GM10266 (cell line): Measurements from ENCODE around the gene PRMT5.
"Not testable (repeated sequence)": the region's sequence is repeated elsewhere in the genome, so short reads cannot be mapped to it uniquely, and the experiment has no call there.

Experiments
- DNase-seq: peaks from one replicate; pipeline ENCODE4 v3.0.0; 2012; ENCODE audit errors: extremely low spot score
- TF ChIP-seq, protein P1 (sequence below): IDR thresholded peaks from 2 replicates; pipeline ENCODE4 v1.5.1; 2012; ENCODE audit warnings: mild to moderate bottlenecking, low read depth; ENCODE audit not compliant: control insufficient read depth, insufficient read depth; ENCODE audit errors: missing control alignments

PRMT5 gene

DNA sequence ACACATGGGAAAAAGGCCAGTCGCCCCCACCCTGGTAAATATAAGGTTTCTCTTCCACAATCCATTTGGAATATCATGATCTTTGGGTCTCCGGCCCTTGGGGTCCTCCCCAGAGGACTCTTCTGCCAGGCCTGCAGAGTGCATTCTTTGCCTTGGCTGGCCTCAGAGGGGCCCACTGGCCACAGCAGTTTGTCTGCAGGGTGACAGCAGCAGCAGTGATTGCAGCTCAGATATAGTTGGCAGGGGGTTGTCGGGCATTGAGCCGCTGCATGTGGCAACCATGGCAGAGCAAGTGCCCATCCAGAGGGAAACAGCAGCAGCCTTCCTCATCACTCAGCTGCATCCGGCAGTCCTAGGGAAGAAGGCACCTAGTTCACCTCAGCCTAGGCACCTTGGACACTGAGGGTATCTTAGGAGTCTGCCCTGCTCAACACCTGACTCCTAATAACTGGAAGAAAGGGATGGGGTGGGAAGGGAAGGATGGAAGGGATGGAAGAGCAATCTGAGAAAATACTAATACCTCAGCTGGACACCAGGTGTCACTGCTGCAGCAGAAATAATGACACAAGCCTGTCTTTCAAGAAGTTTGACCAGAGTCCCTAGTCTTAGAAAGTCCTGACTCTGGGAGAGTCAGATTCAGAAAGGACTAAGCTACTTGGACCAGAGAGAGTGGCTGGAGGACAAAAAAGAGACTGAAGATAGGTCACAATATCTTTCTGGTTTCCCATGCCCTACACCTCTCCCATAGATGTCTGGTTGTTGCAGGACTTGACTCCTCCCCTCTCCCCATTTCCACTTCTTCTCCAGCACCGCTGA is 44.2 kb upstream of the PRMT5 start:
- peak; percentile 61 for DNase-seq
- TF ChIP-seq, protein P1, sequence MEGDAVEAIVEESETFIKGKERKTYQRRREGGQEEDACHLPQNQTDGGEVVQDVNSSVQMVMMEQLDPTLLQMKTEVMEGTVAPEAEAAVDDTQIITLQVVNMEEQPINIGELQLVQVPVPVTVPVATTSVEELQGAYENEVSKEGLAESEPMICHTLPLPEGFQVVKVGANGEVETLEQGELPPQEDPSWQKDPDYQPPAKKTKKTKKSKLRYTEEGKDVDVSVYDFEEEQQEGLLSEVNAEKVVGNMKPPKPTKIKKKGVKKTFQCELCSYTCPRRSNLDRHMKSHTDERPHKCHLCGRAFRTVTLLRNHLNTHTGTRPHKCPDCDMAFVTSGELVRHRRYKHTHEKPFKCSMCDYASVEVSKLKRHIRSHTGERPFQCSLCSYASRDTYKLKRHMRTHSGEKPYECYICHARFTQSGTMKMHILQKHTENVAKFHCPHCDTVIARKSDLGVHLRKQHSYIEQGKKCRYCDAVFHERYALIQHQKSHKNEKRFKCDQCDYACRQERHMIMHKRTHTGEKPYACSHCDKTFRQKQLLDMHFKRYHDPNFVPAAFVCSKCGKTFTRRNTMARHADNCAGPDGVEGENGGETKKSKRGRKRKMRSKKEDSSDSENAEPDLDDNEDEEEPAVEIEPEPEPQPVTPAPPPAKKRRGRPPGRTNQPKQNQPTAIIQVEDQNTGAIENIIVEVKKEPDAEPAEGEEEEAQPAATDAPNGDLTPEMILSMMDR = peak; percentile 80

DNA sequence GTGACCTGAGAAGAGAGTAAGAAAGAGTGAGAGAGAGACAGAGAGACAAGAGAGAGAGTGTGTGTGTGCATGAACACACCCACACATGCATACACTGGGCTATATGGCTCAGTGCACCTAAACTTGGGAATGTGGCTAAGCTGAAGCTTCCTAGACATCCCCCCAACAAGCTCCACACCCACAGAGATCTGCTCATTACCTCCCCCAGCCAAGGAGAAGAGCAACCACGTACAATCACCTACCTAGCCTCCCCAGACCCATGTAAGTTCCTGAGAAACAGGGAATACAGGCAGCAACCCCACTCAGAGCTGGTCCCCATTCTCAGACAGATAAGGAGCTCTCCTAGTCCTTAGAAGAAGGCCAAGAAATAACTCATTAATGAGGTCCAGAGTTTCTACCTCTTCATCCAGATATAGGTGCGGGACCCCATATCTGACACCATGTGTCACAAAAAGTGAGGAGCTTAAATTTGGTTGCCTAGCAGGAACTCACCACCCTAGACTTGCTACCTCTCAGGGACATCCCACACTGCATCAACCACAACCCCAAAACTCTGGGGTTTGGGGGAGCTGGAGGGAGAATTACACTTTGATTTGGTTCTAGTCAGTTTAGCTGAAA is 43.2 kb upstream of the PRMT5 start:
- TF ChIP-seq, protein P1 = no peak
- DNase-seq = no peak

DNA sequence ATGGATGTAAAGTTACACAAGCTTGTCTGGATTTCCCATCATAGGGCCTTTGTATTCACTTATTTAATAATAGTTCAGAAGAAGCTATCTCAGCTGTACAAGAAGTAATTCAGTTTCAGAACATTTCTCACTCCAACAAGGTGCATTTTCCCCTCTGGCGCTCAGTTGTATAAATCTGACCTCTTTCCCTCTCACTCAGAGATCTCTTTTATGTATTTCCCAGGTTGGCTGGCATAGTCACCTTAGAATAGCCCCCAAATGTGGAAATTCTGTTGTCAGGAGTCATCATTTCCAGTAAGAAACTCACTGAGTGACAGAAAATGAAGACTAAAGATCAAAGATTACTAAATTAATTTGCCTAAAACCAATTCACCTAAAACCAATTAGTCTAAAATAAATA is 42.0 kb upstream of the PRMT5 start:
- no peak for DNase-seq
- TF ChIP-seq, protein P1 = no peak

DNA sequence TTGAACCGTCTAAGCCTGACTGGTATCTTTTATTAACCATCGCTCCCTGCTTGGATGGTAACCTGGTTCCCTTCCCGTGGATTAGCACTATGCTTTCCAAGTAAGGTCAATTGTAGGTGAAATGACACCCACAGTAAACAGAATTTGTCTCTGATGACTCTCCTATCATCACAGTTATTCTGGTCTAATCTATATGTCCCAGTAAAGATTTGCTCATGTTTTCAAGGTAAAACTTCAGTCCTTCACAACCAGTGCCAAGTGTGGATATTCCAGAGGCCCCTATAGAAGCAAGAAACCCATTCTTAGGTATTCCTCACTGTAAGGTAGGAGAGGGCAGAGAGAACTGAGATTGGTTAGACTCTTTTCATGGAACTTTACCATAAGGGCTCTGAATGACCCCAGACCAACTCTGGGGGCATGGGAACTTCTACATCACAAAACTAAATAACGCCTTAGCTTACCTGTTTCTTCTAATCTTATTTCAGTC is 37.6 kb upstream of the PRMT5 start:
- TF ChIP-seq, protein P1 = no peak
- no peak for DNase-seq

DNA sequence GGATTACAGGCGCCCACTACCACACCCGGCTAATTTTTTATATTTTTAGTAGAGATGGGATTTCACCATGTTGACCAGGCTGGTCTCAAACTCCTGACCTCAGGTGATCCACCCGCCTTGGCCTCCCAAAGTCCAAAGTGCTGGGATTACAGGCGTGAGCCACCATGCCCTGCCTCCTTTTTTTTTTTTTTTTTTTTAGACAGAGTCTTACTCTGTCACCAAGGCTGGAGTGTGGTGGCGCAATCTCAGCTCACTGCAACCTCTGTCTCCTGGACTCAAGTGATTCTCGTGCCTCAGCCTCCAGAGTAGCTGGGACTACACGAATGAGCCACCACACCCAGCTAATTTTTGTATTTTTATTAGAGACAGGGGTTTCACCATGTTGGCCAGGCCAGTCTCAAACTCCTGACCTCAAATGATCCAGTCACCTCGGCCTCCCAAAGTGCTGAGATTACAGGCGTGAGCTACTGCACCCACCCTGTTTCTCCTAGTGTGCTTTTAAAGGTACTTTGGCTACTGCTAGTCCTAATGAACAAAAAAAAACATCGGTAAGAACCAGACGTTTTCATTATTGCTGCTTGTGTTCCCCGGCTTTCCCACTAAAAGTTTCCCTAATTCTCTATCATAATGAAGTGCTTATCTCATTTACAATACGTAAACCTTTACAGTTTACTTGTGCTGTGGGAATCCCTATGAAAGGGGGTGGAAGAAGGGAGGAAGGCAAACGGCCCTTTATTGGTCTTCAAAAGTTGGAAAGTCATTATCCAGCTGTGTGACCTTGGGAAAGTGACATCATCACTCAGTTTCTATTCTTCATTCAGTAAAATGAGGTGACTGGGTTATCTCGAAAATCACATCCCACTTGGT is 37.0 kb upstream of the PRMT5 start:
- DNase-seq = not testable (repeated sequence)

DNA sequence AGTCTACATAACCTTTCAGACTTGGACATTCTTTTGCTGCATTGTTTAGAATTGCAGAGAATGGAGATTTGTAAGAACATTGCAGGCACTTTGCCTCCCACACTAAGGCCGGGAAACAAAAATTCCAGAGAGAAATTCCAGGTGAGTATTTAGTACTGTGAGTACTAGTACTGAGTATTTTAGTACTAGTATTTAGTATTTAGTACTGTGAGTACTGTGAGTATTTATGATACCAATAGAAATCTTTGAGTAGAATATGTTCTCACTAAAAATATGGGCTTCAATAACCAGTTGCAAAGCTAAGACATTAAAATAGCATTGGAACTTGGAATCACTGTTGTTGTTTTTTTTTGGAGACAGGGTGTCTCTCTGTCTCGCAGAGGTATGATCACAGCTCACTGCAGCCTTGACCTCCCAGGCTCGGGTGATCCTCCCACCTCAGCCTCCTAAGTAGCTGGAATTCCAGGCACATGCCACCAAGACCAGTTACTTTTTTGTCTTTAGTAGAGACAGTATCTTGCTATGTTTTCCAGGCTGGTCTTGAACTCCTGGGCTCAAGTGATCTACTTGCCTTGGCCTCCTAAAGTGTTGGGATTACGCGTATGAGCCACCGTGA is 33.0 kb upstream of the PRMT5 start:
- DNase-seq = no peak
- TF ChIP-seq, protein P1 = no peak
